Activated T-cell treated with anti-CD3 and anti-CD28 coated beads, Interleukin-2, amount 50 U/mL, for 4 hours (primary cell): ENCODE measurements around the gene MOGAT3. TPM values are rescaled to one million over a fixed set of nuclear protein-coding genes. Genes with fewer than 3 reads are reported as not detected.
A peak's percentile ranks its signal among the peaks of the same experiment; 100 is the strongest.

ENCODE experiments used
- ATAC-seq, 2 donors: fragments of 200-7000 bp; cut with Tn5 transposase; one replicate each; pipeline ENCODE4 v1.10.0; 2021
- DNase-seq: peaks from one replicate; pipeline ENCODE4 v3.0.0-alpha.2; 2020
- H3K27me3 Mint-ChIP-seq: one replicate; pipeline ENCODE4 v1.8.0; 2021; ENCODE audit warnings: low read depth, mixed read lengths
- H3K36me3 Mint-ChIP-seq: one replicate; pipeline ENCODE4 v1.8.0; 2022; ENCODE audit warnings: mixed read lengths; ENCODE audit not compliant: insufficient read depth
- H3K4me1 Mint-ChIP-seq: one replicate; pipeline ENCODE4 v1.8.0; 2021; ENCODE audit warnings: low read depth, mixed read lengths
- H3K4me3 Mint-ChIP-seq: one replicate; pipeline ENCODE4 v1.8.0; 2021; ENCODE audit warnings: mild to moderate bottlenecking, moderate library complexity, mixed read lengths
- H3K9me3 Mint-ChIP-seq: one replicate; pipeline ENCODE4 v1.8.0; 2021; ENCODE audit warnings: mixed read lengths
- total RNA-seq, 3 donors: library from RNA; stranded (reverse); gene quantifications; one replicate each; pipeline ENCODE4 v1.2.1, GENCODE V29; 2021

The MOGAT3 gene
- total RNA-seq, 3 donors from 2014 or later = not detected

DNA sequence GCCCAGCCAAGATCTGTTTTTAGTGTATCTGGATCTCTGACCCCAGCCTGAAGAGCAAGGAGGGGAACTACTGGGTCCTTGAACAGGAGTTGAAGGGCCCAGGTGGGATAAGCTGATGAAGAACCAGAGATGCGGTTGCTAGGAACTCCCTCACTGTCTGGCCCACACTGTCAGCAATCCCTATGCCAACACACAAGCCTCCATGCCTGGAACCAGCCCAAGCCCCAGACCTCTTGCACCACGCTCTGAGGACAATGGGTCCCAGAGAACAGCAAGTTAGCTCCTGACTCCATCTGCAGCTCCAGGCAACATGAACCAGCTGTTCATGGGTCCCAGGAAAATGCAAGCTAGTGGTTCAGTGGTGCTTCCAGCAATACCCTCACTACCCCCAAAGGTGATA, 23.2 kb downstream of the MOGAT3 start:
- Mint-ChIP-seq H3K27me3 (peaks cover 81% of the 10 kb centered on the region), H3K4me1 (peaks cover 19% of the 10 kb centered on the region), H3K9me3 (no peaks in the 10 kb centered on the region), H3K4me3 (no peak overlapping the region), H3K36me3 (no peaks in the 10 kb centered on the region)
- ATAC-seq = no peak
- no peak for DNase-seq

DNA sequence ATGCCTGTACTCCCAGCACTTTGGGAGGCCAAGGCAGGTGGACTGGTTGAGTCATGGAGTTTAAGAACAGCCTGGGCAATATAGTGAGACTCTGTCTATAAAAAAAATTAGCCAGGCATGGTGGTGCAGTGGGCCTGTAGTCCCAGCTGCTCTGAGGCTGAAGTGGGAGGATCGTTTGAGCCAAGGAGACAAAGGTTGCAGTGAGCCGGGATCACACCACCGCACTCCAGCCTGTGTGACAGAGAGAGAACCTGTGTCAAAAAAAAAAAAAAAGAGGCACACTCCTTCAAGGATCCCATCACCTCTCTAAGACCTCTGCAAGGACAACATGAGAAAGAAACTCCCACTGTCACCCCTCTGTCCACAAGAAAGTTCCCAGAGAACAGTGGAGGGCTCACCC, 25.2 kb downstream of the MOGAT3 start:
- no peaks in the 10 kb centered on the region for H3K9me3 Mint-ChIP-seq
- DNase-seq (no peak), ATAC-seq (no peak)
- H3K27me3 Mint-ChIP-seq = peaks cover 81% of the 10 kb centered on the region
- peaks cover 33% of the 10 kb centered on the region for H3K4me1 Mint-ChIP-seq
- H3K36me3 Mint-ChIP-seq = no peaks in the 10 kb centered on the region
- H3K4me3 Mint-ChIP-seq = no peak overlapping the region

DNA sequence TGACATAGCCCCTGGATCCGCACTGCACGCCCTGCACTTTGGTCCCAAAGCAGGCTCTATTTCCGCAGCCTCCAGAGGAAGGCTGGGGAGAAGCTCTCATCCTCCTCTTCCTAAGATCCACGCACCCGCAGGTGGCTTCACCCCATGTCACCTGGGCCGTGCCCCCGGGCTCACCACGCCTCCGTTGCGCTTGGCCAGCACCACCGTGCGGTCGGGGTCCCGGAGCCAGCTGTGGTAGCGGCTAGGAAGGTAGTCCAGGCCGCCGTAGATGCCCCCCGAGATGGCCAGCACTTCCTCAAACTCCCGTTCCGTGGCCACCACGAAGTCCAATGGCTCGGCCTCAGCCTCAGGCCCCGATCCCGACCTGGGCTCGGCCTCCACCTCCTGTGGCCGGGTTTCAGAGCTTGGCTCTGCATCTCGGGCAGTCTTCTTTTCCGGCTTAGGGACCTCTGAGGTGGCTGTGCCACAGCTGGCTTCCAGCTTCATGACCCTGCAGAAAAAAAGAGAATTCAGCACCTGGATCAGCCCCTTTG, 26.4 kb downstream of the MOGAT3 start:
- Mint-ChIP-seq H3K4me3 (no peak overlapping the region), H3K4me1 (peaks cover 44% of the 10 kb centered on the region), H3K36me3 (no peaks in the 10 kb centered on the region), H3K9me3 (no peaks in the 10 kb centered on the region), H3K27me3 (peaks cover 85% of the 10 kb centered on the region)
- DNase-seq = no peak
- no peak for ATAC-seq

DNA sequence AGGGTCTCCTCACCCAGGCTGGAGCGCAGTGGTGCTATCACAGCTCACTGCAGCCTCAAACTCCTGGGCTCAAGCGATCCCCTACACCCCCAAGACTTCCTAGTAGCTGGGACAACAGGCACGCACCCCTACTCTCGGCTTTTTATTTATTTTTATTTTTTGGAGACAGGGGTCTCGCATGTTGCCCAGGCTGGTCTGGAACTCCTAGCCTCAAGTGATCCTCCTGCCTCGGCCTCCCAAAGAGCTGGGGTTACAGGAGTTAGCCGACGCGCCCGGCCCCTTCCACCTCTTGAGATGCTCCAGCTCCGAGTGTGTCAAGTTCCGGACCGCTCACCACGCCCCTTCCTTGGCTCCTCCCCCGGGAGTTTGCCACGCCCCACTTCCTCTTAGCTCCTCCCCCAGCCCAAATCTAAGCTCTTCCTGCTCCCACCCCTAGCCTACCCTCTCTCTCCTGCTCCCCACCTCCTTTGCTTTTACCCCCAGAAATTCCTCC, 27.0 kb downstream of the MOGAT3 start:
- peak; percentile 56 for DNase-seq
- peaks cover 45% of the 10 kb centered on the region for H3K4me1 Mint-ChIP-seq
- peak; percentile 69 to 73 for ATAC-seq
- peaks cover 85% of the 10 kb centered on the region for H3K27me3 Mint-ChIP-seq
- no peaks in the 10 kb centered on the region for H3K36me3 Mint-ChIP-seq
- H3K4me3 Mint-ChIP-seq = peak overlapping the region; percentile 31
- no peaks in the 10 kb centered on the region for H3K9me3 Mint-ChIP-seq

DNA sequence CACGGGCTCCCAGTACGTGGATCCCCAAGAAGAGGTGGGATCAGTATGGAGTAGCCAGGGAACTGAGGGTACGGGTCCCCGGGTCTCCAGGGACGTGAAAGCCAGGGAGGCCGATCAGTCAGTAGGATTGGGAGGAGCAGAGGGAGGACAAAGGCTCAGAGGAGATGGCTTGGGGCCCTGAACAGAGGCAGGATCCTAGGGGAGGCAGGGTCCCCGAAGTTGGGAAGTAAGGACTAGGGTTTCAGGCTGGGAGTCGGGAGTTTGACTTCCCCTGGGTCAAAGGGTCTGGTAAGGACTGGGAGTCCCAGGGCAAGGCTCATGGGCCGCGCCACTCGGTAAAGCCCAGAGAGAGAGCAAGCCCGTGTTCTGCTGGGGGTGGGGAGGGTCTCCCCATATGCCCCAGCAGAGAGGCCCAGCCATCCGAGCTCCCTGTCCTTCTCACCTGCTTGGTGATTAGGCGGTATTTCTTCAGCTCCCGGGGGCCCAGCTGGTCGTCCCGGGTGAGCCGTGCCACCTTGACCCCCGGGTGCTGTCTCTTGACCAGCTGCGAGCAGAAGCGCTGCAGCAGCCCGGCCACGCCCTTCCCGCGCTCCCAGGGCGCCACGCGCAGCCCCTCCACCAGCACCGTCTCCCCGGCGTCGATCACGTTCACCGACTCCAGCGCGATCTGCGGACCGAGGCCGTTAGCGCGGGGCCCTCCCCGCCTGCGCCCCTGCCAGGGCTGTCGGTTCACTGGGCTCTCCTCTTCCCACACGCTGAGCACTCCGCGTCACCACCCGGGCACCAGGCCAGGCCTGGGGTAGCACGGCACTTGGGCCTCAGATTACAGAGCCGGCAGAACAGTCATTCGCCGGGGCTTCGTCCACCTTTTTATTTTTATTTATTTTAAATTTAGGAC, 27.7 kb downstream of the MOGAT3 start:
- no peaks in the 10 kb centered on the region for H3K9me3 Mint-ChIP-seq
- no peak for DNase-seq
- no peak overlapping the region for H3K4me3 Mint-ChIP-seq
- ATAC-seq = no peak
- H3K27me3 Mint-ChIP-seq = peaks cover 87% of the 10 kb centered on the region
- H3K36me3 Mint-ChIP-seq = no peaks in the 10 kb centered on the region
- H3K4me1 Mint-ChIP-seq = peaks cover 51% of the 10 kb centered on the region

DNA sequence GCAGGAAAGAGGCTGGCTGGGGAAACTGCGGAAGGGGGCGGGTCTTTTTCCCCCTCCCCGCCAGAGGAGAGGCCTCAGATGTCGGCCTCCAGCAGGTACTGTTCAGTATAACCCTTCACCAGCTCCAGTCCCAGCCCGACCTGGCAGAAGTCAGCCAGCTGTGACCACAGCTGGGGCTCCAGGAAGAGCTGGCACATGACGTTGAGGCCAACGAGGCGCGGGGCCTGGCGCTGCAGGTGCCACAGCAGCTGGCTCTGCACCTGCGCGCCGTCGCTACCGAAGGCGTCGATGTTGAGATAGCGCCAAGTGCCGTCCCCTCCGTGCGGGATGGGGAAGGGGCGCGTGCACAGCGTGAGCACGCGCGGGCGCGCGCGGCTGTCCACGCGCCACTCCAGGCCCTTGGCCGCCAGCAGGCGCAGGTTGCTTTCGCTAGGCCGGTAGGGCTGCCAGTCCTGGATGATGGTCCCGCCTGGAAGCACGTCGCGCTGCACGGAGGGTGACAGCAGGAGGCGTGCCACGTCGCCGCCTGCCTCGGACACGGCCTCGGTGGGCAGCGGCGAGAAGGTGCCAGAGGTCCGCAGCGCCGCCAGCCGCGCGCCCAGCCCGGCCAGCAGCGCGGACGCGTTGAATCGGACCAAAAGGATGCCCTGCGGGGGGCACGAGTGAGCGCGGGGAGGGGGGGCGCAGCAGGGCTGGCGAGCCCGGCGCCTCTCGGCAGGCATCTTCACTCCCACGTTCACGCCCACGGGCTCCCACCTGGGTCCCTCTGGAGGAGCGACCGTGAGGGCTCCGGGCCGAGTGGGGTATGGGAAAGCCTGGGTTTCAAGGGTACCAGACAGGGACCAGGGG, 28.6 kb downstream of the MOGAT3 start:
- DNase-seq = no peak
- Mint-ChIP-seq H3K4me3 (no peak overlapping the region), H3K27me3 (peaks cover 87% of the 10 kb centered on the region), H3K36me3 (no peaks in the 10 kb centered on the region), H3K9me3 (no peaks in the 10 kb centered on the region), H3K4me1 (peaks cover 56% of the 10 kb centered on the region)
- no peak for ATAC-seq

DNA sequence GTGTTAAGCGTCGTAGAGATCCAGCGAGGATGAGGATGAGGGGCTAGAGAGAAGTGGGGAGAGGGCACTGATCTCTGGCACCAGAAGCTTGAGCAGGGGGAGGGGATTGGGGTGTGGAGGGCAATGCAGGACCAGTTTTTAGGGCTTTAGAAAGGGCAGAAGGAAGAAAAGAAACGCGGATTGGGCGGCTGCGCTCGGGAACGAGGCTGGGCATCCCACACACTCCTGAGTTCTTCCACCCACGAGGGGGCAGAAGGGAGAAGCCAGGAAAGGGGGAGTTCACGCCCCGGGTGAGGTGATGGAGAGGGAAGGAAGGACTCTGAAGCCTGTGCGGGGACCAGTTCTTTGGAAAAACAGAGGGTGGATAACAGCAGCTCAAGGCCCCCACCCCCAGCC, 29.4 kb downstream of the MOGAT3 start:
- Mint-ChIP-seq H3K9me3 (no peaks in the 10 kb centered on the region), H3K27me3 (peaks cover 85% of the 10 kb centered on the region), H3K36me3 (no peaks in the 10 kb centered on the region), H3K4me1 (peaks cover 61% of the 10 kb centered on the region), H3K4me3 (peak overlapping the region; percentile 37)
- no peak for ATAC-seq
- no peak for DNase-seq

DNA sequence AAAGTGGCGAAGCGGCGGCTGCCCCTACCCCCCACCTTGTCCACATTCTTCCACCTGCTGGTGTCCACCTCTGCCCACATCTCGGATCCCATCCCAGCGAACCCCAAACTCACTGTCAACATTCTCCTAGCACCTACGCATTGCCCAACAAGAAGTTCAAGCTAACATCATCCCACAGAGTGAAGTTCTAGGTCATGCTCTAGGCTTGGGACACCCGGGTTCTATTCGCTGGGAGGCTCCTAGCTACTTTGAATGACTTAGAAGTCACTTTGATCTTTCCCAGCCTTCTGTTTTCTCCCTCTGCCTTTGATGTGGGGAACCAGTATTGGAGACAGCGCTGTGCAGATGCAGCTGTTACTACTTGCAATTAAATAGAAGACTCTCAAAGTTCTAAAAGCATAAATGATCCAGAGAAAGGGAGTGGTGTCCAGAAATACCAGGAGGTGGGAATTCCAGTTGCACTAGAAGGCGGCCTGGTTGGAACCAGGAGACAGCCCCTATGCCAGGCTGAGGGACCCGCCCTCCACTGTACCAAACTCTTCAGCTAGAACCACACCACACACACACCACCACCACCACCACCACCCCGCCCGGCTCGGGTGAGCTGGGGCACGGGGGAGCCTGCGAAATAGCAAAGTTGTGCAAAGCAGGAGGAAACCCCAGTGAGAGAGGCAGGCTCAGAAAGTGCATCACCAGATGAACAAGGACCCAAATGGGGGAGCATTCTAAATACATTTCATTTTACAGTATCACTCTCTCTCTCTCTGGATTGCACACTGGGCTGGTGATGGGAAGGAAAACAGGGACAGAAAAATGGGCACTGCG, 30.0 kb downstream of the MOGAT3 start:
- H3K9me3 Mint-ChIP-seq = no peaks in the 10 kb centered on the region

DNA sequence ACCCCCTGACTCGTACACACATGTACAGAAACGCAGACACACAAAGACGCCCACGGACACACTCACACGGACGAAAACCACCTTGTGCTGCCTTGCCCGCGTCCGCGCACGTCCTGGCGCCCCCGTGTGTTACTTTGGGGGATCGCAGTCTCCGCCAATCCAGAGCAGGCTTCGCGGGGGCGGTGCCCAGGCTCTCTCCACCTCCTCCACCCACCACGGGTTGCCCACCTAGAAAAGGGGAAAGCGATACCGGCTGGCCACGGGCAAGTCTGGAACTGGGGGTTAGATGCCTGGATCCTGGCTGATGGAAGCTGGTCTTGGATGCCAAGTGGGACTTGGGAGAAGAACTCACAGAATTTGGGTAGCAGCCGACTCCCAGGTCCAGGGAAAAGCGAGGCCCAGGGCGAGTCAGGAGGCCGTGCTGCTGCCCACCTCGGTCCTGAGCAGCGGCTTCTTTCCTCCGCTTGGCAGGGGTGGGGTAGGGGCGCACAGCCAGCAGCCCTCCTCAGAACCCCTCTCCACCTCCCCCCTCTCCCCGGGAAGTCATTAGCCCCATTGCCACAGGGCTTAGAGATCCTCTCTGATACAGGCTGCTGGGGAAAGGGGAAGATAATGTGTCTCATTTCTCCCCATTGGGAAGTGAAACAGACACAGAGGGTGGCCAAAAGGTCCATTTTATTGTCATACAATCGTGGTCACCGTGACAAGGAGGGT, 30.8 kb downstream of the MOGAT3 start:
- H3K27me3 Mint-ChIP-seq = peaks cover 83% of the 10 kb centered on the region
- ATAC-seq (peak; percentile 29 to 41), DNase-seq (peak; percentile 84)
- no peaks in the 10 kb centered on the region for H3K36me3 Mint-ChIP-seq
- H3K4me3 Mint-ChIP-seq = peak overlapping the region; percentile 52
- H3K4me1 Mint-ChIP-seq = peaks cover 74% of the 10 kb centered on the region
- H3K9me3 Mint-ChIP-seq = no peaks in the 10 kb centered on the region

More for the DNA sequence above, 30.0 kb downstream of the MOGAT3 start:
- Mint-ChIP-seq H3K4me1 (peaks cover 66% of the 10 kb centered on the region), H3K27me3 (peaks cover 83% of the 10 kb centered on the region), H3K36me3 (no peaks in the 10 kb centered on the region), H3K4me3 (peak overlapping the region; percentile 37)
- ATAC-seq (no peak), DNase-seq (no peak)

DNA sequence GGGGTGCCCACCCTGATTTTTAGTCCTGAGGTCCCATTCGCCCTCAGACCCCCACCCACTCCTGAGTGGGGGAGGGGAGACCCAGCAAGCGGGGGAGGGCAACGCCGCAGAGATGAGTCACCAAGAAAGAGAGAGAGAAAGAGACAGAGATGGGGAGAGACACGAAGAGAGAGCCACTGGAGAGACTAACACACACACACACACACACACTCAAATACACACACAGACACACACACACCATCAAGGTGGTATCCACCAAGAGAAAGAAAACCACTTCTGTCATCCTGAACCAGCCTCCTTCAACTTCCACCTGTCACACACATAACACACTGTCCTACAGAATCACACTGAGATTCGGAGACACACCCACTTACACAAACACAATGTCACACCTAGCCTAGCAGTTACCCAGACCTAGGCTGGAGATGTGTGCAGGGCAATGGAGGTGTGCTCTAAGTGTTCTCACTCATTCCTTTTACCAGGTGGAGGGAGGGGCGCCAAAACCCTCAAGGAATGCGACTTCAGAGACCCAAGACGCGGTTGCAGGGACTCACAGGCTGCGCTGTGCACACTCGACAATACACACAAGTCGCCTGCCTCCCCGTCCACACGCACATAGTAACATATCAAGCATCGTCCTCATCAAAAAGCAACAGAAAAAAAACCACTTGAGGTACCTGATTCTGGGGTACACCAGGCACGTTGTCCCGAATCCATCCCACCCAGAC, 31.6 kb downstream of the MOGAT3 start:
- ATAC-seq = no peak
- Mint-ChIP-seq H3K27me3 (peaks cover 83% of the 10 kb centered on the region), H3K4me1 (peaks cover 75% of the 10 kb centered on the region)

DNA sequence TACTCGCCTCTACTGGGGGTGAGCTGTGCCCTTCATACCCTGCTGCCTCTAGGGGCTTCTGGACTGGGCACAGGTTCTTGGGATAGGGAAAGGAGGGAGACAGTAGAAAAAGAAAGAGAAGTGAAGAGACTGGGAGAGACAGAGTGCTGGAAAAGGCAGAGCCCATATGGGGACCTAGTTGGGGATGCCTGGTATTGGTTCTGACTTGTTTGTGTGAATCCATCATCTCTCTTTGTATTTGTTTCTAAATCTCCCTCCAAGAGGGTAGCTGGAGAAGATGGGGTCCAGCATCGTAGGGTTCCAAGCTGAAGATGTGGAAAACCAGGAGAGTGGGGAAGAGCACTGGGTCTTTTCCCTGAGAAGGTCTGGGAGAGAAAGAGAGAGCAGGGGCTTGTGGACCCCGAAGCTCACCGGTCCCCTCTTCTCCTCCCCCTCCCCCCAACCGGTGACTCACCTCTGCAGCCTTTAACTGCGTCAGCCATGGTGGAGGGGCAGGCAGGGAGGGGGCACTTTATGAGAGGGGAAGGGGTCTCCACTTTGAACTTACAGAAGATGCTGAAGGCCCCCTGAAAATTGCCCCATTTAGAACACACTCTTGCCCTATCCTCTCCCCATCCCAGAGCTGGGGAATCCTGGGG, 32.3 kb downstream of the MOGAT3 start:
- H3K9me3 Mint-ChIP-seq = no peaks in the 10 kb centered on the region
- no peak for ATAC-seq
- peak; percentile 31 for DNase-seq
- peaks cover 70% of the 10 kb centered on the region for H3K4me1 Mint-ChIP-seq
- no peak overlapping the region for H3K4me3 Mint-ChIP-seq
- H3K36me3 Mint-ChIP-seq = no peaks in the 10 kb centered on the region
- H3K27me3 Mint-ChIP-seq = peaks cover 77% of the 10 kb centered on the region

More for the DNA sequence above, 31.6 kb downstream of the MOGAT3 start:
- no peaks in the 10 kb centered on the region for H3K36me3 Mint-ChIP-seq
- no peak for DNase-seq
- H3K4me3 Mint-ChIP-seq = peak overlapping the region; percentile 52
- no peaks in the 10 kb centered on the region for H3K9me3 Mint-ChIP-seq

DNA sequence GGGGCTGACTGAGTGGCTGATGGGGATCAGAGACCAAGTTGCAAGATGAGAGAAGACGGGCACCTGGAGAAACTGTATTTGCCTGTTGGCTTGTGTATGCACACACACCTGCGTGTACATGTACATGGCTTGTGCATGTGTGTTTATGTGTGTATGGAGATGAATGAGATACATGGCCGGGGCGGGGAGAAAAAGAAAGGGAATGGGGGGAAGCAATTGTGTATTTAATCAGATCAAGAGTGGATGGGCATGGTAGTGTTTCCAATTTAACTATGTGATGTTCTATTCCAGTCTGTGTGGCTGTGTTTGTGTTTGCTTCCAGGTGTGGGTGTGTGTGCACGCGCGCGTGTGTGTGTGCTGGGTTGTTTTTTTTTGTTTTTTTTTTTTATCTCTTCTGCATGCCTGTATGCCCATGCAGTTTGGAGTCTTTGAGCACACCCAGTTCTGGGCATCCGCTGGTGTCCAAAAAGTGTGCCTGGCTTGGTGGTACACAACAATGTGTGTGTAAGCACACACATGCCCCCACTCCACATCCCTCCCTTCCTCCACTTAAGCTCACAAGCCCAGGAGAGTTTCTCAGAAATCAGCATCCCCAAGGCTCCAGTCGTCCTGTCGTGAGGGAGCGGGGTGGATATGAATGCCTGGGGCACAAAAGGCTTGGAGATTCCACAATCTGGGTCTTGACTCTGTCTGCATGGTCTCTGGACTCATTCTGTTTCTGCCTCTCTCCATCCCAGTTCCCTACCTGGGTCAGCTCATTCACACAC, 33.0 kb downstream of the MOGAT3 start:
- DNase-seq (no peak), ATAC-seq (no peak)
- H3K36me3 Mint-ChIP-seq = no peaks in the 10 kb centered on the region
- H3K4me1 Mint-ChIP-seq = peaks cover 70% of the 10 kb centered on the region
- no peaks in the 10 kb centered on the region for H3K9me3 Mint-ChIP-seq
- peaks cover 74% of the 10 kb centered on the region for H3K27me3 Mint-ChIP-seq
- H3K4me3 Mint-ChIP-seq = no peak overlapping the region
